SH-SY5Y (cell line): ENCODE measurements around the gene OBP2A.

Experiments used
- GATA2 ChIP-seq: IDR thresholded peaks from 2 replicates; pipeline ENCODE4 v1.6.1; 2011; ENCODE audit warnings: mild to moderate bottlenecking, low read depth, low read length
- GATA3 ChIP-seq: IDR thresholded peaks from 2 replicates; pipeline ENCODE4 v1.6.1; 2011; ENCODE audit warnings: low read depth, mild to moderate bottlenecking, low read length, moderate library complexity

DNA sequence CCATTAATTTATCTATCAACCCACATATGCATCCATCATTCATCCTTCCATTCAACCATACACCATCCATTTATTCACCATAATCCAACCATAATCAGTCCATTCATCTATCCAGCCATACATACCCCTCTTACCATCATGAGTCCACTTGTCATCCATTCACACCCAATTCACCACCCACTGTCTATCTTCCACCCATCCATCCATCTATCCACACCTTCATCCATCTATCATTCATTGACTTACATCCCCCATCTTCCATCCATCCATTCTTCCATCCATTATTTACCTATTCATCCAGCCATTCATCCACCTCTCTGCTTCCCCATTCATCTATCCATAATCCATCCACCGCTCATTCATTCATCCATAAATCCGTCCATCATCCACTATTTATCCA lies 33.4 kb downstream of the OBP2A start:
- TF ChIP-seq GATA2: no peak
- TF ChIP-seq GATA3: no peak
